Epithelial cell of prostate (primary cell): ENCODE data around the gene DAPK1.

Source experiments
- DNase-seq: peaks from one replicate; pipeline ENCODE4 v3.0.0-alpha.2; 2011; ENCODE audit warnings: low read depth, low spot score
- H3K27ac ChIP-seq: fragments of 450-650 bp; 2 replicates; pipeline ENCODE4 v1.5.1; 2017; ENCODE audit warnings: mild to moderate bottlenecking

DAPK1 gene

DNA sequence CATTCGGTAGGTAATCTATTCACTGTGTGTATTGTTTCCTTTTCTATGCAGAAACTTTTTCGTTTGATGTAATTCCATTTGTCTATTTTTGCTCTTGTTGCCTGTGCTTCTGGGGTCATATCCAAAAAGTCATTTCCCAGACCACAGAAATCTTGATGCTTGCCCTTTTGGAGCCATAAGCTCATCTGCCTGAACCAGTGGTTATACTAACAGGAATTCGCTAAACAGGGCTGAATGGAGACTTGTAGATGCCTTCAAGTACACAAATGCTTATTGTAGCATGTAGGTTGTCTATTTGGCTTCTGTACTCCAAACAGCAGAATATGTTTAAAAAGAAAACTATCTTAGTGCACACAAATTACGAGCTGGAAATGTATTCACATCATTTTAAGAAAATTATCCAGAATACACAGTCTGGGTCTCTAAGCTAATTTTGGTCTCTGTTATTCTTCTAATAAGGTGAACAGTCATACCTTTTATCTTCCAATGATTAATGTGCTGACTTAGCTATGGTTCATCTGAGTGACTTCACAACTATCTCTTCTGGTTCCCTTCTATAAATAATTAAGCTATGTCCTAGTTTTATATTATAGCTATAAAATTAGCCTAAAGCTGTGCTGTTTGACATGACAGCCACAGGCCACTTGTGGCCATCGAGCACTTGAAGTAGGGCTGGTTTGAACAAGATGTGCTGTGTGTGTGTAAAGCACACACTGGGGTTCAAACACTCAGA is 87.6 kb downstream of the DAPK1 start:
- no peak for DNase-seq
- H3K27ac ChIP-seq: no peak overlapping the region

GRCh38 chr9:87586731-87587355 is 89.2 kb downstream of the DAPK1 start:
- DNase-seq: no peak
- H3K27ac ChIP-seq: no peak overlapping the region

- no peak overlapping the region for H3K27ac ChIP-seq
- DNase-seq: no peak
Observed at GRCh38 chr9:87587356-87587745, 89.7 kb downstream of the DAPK1 start.

DNA sequence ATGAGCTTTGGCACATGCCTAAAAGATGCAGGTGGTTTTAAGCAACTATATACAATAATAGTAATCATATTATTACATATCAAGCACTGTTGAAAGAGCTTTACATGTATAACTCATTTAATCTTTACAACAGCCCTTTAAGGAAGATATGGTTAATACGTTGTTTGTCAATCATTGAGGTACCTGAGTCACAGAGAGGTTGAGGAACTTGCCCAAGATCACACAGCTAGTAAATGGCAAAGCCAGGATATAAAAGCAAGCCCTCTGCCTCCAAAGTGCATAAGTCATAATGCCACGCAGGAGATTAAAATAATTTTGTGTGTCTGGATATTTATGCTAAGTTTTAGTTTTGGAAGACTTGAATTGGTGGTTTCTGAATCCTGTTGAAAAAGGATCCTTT is 90.2 kb downstream of the DAPK1 start:
- H3K27ac ChIP-seq: no peak overlapping the region
- no peak for DNase-seq

GRCh38 chr9:87588339-87588738 is 90.7 kb downstream of the DAPK1 start:
- H3K27ac ChIP-seq: no peak overlapping the region
- DNase-seq: no peak

- H3K27ac ChIP-seq: no peak overlapping the region
- DNase-seq: no peak
Observed at GRCh38 chr9:87590996-87591395, 93.3 kb downstream of the DAPK1 start.

- DNase-seq: no peak
- no peak overlapping the region for H3K27ac ChIP-seq
Observed at GRCh38 chr9:87592554-87593358, 95.1 kb downstream of the DAPK1 start.

DNA sequence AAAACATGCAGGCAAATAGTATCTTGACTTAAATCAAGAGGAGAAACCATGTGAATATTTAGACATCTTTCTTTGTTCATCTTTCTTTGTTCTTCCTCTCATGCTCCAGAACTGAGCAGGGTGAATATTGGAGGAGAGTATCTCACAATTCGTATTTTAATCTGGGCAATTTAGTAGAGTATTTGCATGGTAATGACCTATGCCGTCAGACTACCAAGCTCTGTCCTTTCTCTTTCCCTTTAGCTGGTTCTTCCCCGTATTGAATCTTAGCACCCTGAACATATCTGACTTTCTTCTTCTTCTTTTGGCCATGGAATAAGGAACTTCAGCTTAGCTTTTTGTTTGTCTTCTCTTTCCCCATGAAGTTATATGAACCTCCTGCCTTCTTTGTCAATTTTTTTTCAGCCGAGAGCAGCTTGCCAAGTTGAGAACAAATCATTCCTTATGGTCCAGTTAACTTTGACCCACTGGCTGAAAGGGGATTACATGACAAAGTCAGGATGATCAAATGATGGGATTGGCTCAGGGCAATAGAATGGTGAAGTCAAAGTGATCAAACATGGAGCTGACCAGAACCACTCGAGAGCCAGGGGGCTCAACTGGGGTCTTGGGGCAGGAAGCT is 95.8 kb downstream of the DAPK1 start:
- no peak overlapping the region for H3K27ac ChIP-seq
- no peak for DNase-seq

GRCh38 chr9:87594194-87594593 is 96.5 kb downstream of the DAPK1 start:
- H3K27ac ChIP-seq: no peak overlapping the region
- DNase-seq: no peak

DNA sequence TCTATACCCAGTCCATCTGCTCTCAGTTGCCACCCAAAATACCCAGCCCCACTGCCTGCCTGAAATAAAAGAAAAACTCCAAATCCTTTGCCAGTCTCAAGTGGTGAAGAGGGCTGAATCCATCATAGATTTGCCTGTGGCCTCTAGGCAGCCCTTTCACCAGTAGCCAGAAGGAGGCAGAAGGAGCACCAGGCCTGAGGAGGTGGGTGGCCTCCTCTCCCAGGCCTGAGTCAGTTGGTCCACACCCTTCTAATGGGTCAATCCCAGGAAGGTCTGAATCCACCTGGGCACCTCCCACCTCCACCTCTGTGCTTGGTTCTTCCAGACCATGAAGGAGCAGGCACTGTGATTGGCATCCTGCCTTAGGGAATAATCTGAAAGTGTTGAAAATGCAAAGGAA is 97.0 kb downstream of the DAPK1 start:
- no peak overlapping the region for H3K27ac ChIP-seq
- no peak for DNase-seq

- no peak for DNase-seq
- no peak overlapping the region for H3K27ac ChIP-seq
Observed at GRCh38 chr9:87595610-87596009, 97.9 kb downstream of the DAPK1 start.

- DNase-seq: no peak
- no peak overlapping the region for H3K27ac ChIP-seq
Observed at GRCh38 chr9:87596862-87597261, 99.2 kb downstream of the DAPK1 start.

DNA sequence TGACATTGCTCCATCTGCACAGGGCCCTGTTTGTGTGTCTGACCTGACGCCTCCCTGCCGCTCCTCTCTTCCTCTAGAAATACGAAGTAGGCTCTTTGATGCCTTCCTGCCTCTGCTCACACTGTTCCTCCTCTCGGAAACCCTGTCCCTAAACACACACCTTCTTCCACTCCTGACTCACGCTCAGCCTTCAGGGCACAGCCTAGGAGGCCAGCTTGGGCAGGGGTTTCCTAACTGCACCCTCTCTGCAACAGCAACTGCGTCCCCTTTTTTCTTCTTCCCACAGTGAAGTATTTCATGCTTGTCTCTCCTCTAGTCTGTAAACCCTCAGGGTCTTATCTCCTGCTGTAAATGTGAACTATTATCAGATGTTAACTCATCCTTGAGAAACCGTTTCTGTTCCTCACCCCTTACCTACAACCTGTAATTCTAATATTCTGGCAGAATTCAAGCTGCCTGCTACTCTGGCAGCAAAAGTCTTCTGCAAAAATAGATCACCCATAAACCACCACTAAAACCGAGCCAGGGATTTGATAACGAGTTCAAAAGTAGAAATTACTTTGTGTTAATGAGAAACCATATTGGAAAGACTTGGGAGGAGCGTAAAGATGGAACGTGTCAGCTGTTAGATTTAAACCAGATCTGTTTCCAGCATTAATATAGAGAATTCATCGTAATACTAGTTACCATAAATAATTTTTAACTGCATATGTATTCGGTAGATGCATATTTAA is 100.2 kb downstream of the DAPK1 start:
- H3K27ac ChIP-seq: no peak overlapping the region
- no peak for DNase-seq

DNA sequence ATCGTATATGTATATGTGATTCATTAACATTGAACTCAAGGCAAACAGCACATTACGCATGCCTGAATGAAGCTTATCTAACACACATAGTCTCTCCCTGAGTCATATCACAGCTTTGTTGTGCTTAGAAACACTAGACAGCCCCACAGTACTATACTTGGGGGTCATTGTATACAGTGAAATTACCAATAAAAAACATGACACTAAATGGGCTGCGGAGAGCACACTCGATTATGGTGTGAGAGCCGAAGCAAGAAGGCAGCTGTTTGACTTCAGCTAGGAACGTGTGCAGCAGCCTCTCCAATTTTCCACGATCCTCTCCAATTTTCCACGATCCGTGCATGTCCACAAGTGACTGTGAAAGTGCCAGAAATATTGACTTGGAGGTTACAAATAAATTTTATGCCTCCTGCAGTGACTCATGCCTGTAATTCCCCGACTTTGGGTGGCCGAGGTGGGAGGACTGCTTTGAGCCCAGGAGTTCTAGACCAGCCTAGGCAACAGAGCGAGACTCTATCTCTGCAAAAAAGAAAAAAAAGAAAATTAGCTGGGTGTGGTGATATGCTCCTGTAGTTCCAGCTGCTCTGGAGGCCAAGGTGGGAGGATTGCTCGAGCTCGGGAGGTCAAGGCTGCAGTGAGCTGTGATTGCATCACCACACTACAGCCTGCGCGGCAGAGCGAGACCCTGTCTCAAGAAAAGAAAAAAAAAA is 102.4 kb downstream of the DAPK1 start:
- no peak for DNase-seq
- H3K27ac ChIP-seq: no peak overlapping the region

DNA sequence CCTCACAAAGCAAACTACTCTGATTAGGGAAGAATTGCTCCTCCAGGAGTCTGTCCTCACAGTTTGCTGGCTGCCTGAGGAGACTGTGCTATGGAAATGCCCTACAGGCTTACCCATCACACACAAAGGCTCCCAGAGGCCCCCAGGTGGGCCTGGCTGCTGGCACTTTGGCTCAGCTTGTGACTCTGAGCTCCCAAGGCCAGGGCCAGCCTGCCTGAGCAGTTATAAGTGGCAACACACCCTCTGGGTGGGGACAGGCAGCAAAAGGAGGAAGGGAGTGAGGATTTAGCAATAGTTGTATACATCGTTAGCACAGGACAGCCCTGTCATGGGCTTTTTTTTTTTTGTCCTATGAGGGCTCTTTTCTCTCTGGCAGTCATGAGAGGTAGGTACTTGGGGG is 103.5 kb downstream of the DAPK1 start:
- no peak overlapping the region for H3K27ac ChIP-seq
- DNase-seq: no peak

DNA sequence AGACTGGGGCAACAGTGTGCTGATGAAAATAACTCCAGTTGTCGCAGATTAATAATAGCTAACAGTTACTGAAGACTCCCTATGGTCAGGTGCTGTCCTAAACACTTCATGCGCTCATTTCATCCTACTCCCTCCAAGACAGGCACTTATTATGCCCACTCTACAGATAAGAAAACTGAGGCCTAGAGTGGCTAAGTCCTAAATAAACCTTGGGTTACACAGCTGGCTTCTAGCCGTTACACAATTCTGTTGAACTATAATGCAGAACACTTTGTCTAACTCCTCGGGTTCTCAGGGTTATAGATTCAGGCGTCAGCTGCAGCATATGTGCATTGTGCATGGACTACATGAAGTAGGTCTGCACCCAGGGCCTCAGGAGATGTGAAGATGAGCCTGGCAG is 103.9 kb downstream of the DAPK1 start:
- DNase-seq: no peak

GRCh38 chr9:87602933-87603643 is 105.4 kb downstream of the DAPK1 start:
- no peak overlapping the region for H3K27ac ChIP-seq
- no peak for DNase-seq

More for the DNA sequence above, 103.9 kb downstream of the DAPK1 start:
- no peak overlapping the region for H3K27ac ChIP-seq

DNA sequence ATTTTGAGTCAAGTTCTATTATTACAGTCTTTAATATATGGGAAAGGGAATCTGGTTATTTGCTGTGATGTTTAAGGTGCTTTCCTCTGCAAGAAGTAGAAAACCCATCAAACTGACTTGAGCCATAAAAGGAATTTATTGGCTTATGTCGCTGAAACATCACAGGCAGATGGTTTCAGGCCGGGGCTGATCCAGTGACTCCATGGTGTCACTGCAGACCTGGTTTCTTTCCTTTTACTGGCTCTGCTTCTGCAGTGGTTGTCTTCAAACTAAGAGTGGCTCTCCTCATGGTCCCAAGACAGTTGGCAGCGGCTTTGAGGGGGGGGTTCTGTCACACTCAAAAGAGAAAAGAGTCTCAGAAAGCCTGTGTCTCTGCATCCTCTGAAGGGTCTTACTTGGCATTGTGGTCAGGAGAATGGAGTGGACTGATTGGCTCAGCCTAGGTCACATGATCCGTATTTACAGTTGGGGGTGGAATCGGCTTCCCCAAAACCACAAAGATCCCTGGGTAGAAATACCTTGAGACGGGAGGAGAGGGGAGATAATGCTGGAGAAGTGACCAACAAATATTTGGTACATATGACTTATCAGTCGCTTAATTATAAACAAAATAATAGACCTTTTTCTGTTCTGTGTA is 106.3 kb downstream of the DAPK1 start:
- H3K27ac ChIP-seq: no peak overlapping the region
- DNase-seq: no peak
